AG04449 (cell line): ENCODE measurements around the gene ATPAF1.

ENCODE experiments used
- CTCF ChIA-PET: fragments of 350-600 bp; formaldehyde crosslinking; extraction: SDS; loops from one replicate; lab custom pipeline; 2021; ENCODE audit warnings: antibody characterized with exemption; lab: Yijun Ruan, JAX
- POLR2A ChIA-PET: fragments of 400-600, 350-600 bp; formaldehyde crosslinking; extraction: SDS; loops from one replicate; lab custom pipeline; 2020; ENCODE audit warnings: antibody characterized with exemption, inconsistent platforms; lab: Yijun Ruan, JAX
- DNase-seq: peaks from one replicate; pipeline ENCODE4 v3.0.0-alpha.2; 2010; ENCODE audit warnings: low read depth, low spot score
- H3K4me3 ChIP-seq: 2 replicates; pipeline ENCODE4 v1.5.1; 2011; ENCODE audit warnings: low read depth, mild to moderate bottlenecking, control low read depth, low read length
- CTCF ChIP-seq: IDR thresholded peaks from one replicate; pipeline ENCODE4 v1.5.1; 2011; ENCODE audit warnings: mild to moderate bottlenecking, moderate library complexity, low read length, control low read depth, inconsistent platforms; ENCODE audit not compliant: insufficient read depth; ENCODE audit errors: missing control alignments

The ATPAF1 gene

GRCh38 chr1:46605232-46605631 lies 62.9 kb downstream of the ATPAF1 start:
- no peak for TF ChIP-seq CTCF
- H3K4me3 ChIP-seq, result no peak overlapping the region
- POLR2A ChIA-PET, result interaction anchor here (1.4 kb wide), 1 partner anchor 12 kb away, joined by 10 read pairs; the partner anchor contains the start of gene MOB3C
- CTCF ChIA-PET, result interaction anchor here (1.1 to 4.0 kb wide), 6 partner anchors 9 to 120 kb away, joined by 3 to 23 read pairs (median 5); partner anchors contain the start of gene MOB3C
- no peak for DNase-seq

GRCh38 chr1:46603858-46604549 lies 64.2 kb downstream of the ATPAF1 start, which contains the start of gene MKNK1:
TSS of gene MKNK1 (minus strand) at chr1:46604268. CDS start at chr1:46583327, 20,941 bp downstream.
- POLR2A ChIA-PET, result interaction anchor here (0.7 to 1.4 kb wide), 4 partner anchors 12 to 123 kb away, joined by 3 to 10 read pairs (median 4); partner anchors contain the start of gene MOB3C

GRCh38 chr1:46603481-46603857 lies 64.7 kb downstream of the ATPAF1 start:
- DNase-seq, result no peak
- CTCF ChIA-PET, result interaction anchor here (0.8 to 4.0 kb wide), 4 partner anchors 10 to 57 kb away, joined by 3 to 23 read pairs (median 4); partner anchors contain the start of gene MOB3C
- TF ChIP-seq CTCF, result no peak
- H3K4me3 ChIP-seq, result peak overlapping the region; percentile 98
- POLR2A ChIA-PET, result interaction anchor here (0.8 to 1.4 kb wide), 2 partner anchors 12 to 19 kb away, joined by 3 to 6 read pairs; no protein-coding TSS in a partner anchor

More at GRCh38 chr1:46603858-46604549, 64.2 kb downstream of the ATPAF1 start, which contains the start of gene MKNK1:
- H3K4me3 ChIP-seq, result peak within 1 kb of the TSS; percentile 98
- peak; percentile 15 for TF ChIP-seq CTCF
- DNase-seq, result peak; percentile 46
- CTCF ChIA-PET, result interaction anchor here (1.1 to 4.0 kb wide), 4 partner anchors 10 to 69 kb away, joined by 3 to 23 read pairs (median 4); partner anchors contain the start of gene MOB3C

- no peak for DNase-seq
- POLR2A ChIA-PET, result no interaction called here
- no peak overlapping the region for H3K4me3 ChIP-seq
- no peak for TF ChIP-seq CTCF
- CTCF ChIA-PET, result interaction anchor here (1.1 to 1.8 kb wide), 5 partner anchors 7 to 125 kb away, joined by 3 to 4 read pairs (median 3); no protein-coding TSS in a partner anchor
Measured at GRCh38 chr1:46601257-46602007, 66.7 kb downstream of the ATPAF1 start.

GRCh38 chr1:46599059-46599970 lies 68.8 kb downstream of the ATPAF1 start:
- ChIA-PET CTCF (no interaction called here), POLR2A (no interaction called here)
- no peak for DNase-seq
- H3K4me3 ChIP-seq, result no peak overlapping the region
- no peak for TF ChIP-seq CTCF
